ENCODE results near the gene ABCC1.
"Not testable (repeated sequence)": the region's sequence is repeated elsewhere in the genome, so short reads cannot be mapped to it uniquely, and the experiment has no call there.

The ABCC1 gene

DNA sequence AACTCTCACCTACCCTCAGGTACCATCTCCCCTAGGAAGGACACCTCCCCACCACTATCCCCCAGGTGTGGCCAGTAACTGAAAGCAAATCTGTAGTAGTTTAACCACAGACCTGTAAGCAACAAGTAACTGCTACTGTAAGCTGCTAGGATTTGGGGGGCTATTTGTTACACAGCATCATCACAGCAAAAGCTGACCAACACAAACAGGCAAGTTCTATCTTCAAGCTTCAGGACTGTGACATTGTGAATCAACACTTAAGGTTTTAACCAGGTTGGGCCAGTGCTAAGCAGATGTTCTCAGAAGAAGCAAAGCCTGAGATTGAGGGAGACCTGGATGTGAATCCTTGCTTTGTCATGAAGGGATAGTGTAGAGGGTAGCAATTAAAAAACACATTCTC lies 226.9 kb downstream of the ABCC1 start:
- no peak for DNase-seq (ENCODE audit: low read depth, low spot score)
- CTCF ChIA-PET, result interaction anchor here (1.2 to 3.3 kb wide), 2 partner anchors 11 to 16 kb away, joined by 4 to 17 read pairs; no protein-coding TSS in a partner anchor
- POLR2A ChIA-PET, result no interaction called here
- TF ChIP-seq, protein P1, sequence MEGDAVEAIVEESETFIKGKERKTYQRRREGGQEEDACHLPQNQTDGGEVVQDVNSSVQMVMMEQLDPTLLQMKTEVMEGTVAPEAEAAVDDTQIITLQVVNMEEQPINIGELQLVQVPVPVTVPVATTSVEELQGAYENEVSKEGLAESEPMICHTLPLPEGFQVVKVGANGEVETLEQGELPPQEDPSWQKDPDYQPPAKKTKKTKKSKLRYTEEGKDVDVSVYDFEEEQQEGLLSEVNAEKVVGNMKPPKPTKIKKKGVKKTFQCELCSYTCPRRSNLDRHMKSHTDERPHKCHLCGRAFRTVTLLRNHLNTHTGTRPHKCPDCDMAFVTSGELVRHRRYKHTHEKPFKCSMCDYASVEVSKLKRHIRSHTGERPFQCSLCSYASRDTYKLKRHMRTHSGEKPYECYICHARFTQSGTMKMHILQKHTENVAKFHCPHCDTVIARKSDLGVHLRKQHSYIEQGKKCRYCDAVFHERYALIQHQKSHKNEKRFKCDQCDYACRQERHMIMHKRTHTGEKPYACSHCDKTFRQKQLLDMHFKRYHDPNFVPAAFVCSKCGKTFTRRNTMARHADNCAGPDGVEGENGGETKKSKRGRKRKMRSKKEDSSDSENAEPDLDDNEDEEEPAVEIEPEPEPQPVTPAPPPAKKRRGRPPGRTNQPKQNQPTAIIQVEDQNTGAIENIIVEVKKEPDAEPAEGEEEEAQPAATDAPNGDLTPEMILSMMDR (IDR thresholded peaks at IDR 0.05; ENCODE audit: insufficient read depth, low read length, missing control alignments), result no peak
- no peak overlapping the region for H3K4me3 ChIP-seq (ENCODE audit: low read depth, low read length)

DNA sequence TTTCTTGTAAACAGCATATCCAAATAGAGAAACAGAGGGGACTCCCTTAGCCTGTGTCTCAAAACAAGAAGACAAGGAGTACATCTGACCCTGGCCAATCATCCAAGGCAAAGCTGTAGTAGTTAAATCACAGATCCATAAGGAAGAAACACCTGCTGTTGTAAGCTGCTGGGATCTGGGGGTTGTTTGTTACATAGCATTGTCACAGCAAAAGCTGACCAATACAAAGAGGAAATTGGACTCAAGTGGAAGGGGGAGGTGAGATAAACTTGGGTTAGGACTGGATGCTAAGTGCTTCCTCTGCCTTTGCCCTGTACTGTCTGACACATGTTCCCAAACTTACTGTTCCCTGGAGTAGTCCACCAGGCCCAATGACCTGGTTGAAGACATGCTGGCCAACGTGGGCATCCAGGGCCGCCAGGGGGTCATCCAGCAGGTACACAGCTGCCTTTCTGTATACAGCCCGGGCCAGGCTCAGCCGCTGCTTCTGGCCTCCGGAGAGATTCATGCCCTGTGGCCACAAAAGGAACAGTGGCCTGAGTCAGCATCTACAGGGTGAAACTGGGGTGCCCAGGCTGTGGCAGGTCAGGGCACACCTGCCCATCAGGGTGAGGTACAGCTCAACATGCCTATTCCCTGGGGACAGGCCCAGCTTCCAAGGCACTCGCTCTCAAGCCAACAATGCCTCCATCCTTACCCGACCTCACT lies 229.2 kb downstream of the ABCC1 start:
- no peak for DNase-seq (ENCODE audit: low read depth, low spot score)
- CTCF ChIA-PET, result interaction anchor here (3.3 kb wide), 1 partner anchor 9 kb away, joined by 17 read pairs; no protein-coding TSS in a partner anchor

DNA sequence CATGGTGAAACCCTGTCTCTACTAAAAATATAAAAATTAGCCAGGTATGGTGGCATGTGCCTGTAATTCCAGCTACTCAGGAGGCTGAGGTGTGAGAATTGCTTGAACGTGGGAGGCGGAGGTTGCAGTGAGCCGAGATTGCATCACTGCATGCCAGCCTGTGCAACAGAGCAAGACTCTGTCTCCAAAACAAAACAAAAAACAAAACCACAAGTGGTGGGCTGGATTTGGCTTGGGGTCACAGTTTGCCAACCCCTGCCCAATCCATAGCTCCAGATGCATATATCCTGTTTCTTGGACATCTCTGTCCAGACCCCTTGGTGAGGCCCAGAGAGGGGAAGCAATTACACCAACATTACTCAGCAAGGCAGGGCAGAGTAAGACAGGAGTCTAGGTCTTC lies 232.3 kb downstream of the ABCC1 start:
- CTCF ChIA-PET, result interaction anchor here (1.4 kb wide), 1 partner anchor 426 kb away, joined by 3 read pairs; no protein-coding TSS in a partner anchor
- POLR2A ChIA-PET, result not testable (repeated sequence)

More for the DNA sequence above, 229.2 kb downstream of the ABCC1 start:
- TF ChIP-seq, protein P1 (IDR thresholded peaks at IDR 0.05; ENCODE audit: insufficient read depth, low read length, missing control alignments), result no peak
- POLR2A ChIA-PET, result no interaction called here
- no peak overlapping the region for H3K4me3 ChIP-seq (ENCODE audit: low read depth, low read length)

DNA sequence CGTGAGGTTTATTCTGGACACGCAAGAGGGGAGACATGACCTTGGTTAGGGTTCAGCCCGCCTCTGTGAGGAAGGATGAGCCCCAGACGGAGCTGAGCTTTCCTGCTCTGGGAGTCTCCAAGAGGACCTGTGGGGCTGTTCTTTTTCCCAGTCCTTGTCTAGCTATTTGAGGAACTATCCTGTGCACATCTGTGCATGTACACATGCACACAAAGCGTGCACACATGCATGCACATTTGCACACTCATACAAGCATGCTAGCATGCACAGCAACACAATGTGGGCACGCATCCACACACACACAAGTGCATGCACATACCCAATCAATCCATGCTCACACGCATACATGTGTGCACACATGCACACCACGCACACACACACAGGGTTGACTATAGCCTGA lies 233.5 kb downstream of the ABCC1 start:
- H3K4me3 ChIP-seq (ENCODE audit: low read depth, low read length), result no peak overlapping the region
- CTCF ChIA-PET, result interaction anchor here (1.0 kb wide), 1 partner anchor 11 kb away, joined by 5 read pairs; no protein-coding TSS in a partner anchor
- DNase-seq (ENCODE audit: low read depth, low spot score), result no peak
- TF ChIP-seq, protein P1 (IDR thresholded peaks at IDR 0.05; ENCODE audit: insufficient read depth, low read length, missing control alignments), result no peak
- POLR2A ChIA-PET, result no interaction called here

More for the DNA sequence above, 232.3 kb downstream of the ABCC1 start:
- not testable (repeated sequence) for H3K4me3 ChIP-seq (ENCODE audit: low read depth, low read length); DNase-seq (ENCODE audit: low read depth, low spot score)

DNA sequence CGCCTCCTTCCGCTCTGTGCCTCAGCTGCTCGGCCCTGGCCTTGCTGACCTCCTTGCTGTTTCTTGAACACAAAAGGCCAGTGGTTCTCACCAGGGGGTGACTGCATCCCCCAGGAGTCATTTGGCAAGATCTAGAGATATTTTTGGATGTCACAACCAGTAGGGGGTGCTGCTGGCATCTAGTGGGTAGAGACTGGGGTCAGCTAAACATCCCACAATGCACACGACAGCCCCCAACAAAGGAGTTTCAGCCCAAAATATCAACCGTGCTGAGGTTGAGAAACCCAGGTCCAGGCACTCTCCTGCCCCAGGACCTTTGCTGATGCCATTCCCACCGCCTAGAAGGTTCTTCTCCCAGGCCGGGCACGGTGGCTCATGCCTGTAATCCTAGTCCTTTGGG lies 234.1 kb downstream of the ABCC1 start:
- POLR2A ChIA-PET, result no interaction called here
- no peak overlapping the region for H3K4me3 ChIP-seq (ENCODE audit: low read depth, low read length)
- CTCF ChIA-PET, result interaction anchor here (1.0 kb wide), 1 partner anchor 11 kb away, joined by 5 read pairs; no protein-coding TSS in a partner anchor
- TF ChIP-seq, protein P1 (IDR thresholded peaks at IDR 0.05; ENCODE audit: insufficient read depth, low read length, missing control alignments), result no peak
- no peak for DNase-seq (ENCODE audit: low read depth, low spot score)

DNA sequence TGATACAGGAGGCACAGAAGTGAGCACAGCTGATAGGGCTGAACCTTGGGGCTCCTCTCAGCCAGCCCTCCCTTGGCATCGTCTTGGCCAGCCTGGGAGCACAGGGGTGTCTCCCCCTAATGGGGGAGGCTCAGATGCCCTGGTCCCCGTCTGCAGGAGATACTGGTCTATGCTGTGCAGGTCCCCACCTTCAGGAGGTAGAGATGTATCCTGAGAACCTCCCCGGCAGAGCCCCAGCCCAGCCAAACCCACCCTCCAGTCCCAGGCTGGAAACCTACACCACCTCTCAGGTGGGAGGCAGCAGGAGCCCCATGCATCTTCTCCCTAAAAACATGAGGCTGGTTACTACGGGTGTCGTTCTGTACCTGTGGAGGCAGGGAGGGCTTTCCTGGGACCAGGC lies 235.2 kb downstream of the ABCC1 start:
- H3K4me3 ChIP-seq (ENCODE audit: low read depth, low read length), result no peak overlapping the region
- TF ChIP-seq, protein P1 (IDR thresholded peaks at IDR 0.05; ENCODE audit: insufficient read depth, low read length, missing control alignments), result no peak
- CTCF ChIA-PET, result no interaction called here
- DNase-seq (ENCODE audit: low read depth, low spot score), result no peak
- POLR2A ChIA-PET, result no interaction called here
